Central memory CD8-positive, alpha-beta T cell (primary cell): Measurements from ENCODE around the gene PKD1.
"Not testable (repeated sequence)": the region's sequence is repeated elsewhere in the genome, so short reads cannot be mapped to it uniquely, and the experiment has no call there.

ENCODE experiments used
- ATAC-seq: fragments of 150-1000 bp; cut with Tn5 transposase; replicated peaks from 2 replicates; pipeline ENCODE4 v1.10.0; 2022; ENCODE audit warnings: mild to moderate bottlenecking, moderate FRiP score, moderate number of reproducible peaks; ENCODE audit not compliant: poor library complexity, severe bottlenecking; ENCODE audit errors: extremely low read depth
- DNase-seq, 2 donors: peaks; one replicate each; pipeline ENCODE4 v3.0.0; 2021; ENCODE audit warnings: low spot score in 2 of 2
- H3K27ac Mint-ChIP-seq: one replicate; pipeline ENCODE4 v1.8.0; 2022; ENCODE audit warnings: low read depth, mild to moderate bottlenecking, moderate library complexity, mixed read lengths
- H3K27me3 Mint-ChIP-seq: one replicate; pipeline ENCODE4 v1.8.0; 2022; ENCODE audit warnings: mixed read lengths
- H3K36me3 Mint-ChIP-seq: one replicate; pipeline ENCODE4 v1.8.0; 2022; ENCODE audit warnings: mild to moderate bottlenecking, moderate library complexity, mixed read lengths; ENCODE audit not compliant: insufficient read depth
- H3K4me1 Mint-ChIP-seq: one replicate; pipeline ENCODE4 v1.8.0; 2022; ENCODE audit warnings: mixed read lengths
- H3K4me3 Mint-ChIP-seq: one replicate; pipeline ENCODE4 v1.8.0; 2022; ENCODE audit warnings: mild to moderate bottlenecking, moderate library complexity, mixed read lengths
- H3K9me3 Mint-ChIP-seq: one replicate; pipeline ENCODE4 v1.8.0; 2022; ENCODE audit warnings: mixed read lengths

PKD1 gene

DNA sequence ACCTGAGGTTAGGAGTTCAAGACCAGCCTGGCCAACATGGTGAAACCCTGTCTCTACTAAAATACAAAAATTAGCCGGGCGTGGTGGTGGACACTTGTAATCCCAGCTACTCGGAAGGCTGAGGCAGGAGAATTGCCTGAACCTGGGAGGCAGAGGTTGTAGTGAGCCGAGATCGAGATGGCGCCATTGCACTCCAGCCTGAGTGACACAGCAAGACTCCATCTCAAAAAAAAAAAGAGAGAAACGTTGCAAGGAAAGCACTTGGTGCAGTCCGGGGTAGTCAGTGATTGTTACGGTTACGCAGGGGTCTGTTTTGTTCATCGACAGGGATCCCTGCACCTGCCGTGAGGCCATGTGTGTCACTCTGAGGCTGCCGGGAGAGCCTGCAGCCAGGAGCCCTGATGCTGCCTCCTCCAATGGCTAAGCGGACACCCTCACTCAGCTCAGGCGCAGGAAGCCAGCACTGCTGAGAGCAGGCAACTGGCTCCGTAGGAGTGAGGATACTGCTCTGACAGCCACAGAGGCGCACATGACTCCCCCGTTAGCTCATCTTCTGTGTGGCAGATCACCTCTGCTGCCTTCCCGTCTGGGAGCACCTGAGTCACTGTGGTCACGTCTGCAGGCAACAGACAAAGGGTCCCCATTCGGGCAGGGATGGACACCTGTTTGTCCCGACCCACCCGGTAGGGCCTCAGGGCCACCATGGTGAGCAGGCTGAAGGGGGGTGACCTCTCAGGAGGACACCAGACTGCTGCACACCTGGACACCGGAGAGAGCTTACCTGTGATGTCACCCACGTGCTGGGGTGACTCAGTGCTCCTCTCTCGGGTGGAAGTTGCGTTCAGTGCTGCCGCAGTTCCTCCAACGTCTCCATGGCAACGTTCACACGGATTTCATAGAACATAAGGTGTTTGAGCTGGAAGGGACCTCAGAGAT lies 7.5 kb upstream of the PKD1 start:
- peaks cover 8% of the 10 kb centered on the region for H3K36me3 Mint-ChIP-seq
- peaks cover 6% of the 10 kb centered on the region for H3K4me1 Mint-ChIP-seq
- ATAC-seq: no peak
- no peak overlapping the region for H3K4me3 Mint-ChIP-seq
- no peak for DNase-seq
- no peak overlapping the region for H3K27ac Mint-ChIP-seq
- H3K9me3 Mint-ChIP-seq: no peaks in the 10 kb centered on the region
- no peaks in the 10 kb centered on the region for H3K27me3 Mint-ChIP-seq

DNA sequence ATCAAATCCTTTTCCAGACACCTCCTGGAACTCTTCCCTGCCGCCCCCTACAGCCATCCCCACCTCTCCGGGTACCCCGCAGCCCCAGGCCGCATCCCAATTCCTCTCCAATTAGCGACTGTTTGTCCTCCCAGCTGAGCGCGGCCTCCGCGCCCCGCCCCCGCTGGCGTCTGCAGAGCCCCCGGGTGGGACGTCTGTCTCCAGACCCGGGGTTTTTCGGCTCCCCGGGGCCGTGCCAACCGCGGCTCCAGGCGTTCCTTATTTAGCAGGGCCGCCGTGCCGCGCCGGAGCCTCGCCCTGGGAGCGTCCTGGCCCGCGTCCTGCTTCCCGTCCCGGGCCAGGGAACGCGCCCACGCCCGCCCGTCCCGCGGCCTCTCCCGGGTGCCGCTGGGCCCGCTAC lies 627 bp downstream of the PKD1 start:
- not testable (repeated sequence) for H3K27me3 Mint-ChIP-seq, H3K9me3 Mint-ChIP-seq, H3K36me3 Mint-ChIP-seq, ATAC-seq, DNase-seq, H3K27ac Mint-ChIP-seq, H3K4me1 Mint-ChIP-seq
- peak overlapping the region; percentile 66 for H3K4me3 Mint-ChIP-seq

DNA sequence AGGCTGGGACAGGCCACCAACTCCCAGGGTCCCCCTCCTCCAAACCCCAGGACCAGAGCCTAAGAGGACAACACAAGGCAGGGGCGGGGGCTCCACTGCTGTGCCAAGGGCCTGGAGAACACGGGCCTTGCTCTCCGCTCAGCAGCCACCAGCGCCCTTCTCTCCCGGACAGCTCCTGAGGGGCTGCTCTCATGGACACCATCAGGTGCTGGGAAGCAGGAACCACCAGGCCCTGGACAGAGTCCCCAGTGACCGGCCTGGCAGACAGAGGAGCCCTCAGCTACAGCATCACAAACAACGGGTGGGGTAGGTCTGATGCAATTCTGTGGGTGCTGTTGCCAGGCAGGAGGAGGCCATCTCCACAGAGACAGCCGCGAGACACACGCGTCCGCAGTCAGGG lies 1.9 kb downstream of the PKD1 start:
- not testable (repeated sequence) for H3K4me1 Mint-ChIP-seq, DNase-seq, ATAC-seq, H3K27me3 Mint-ChIP-seq, H3K9me3 Mint-ChIP-seq, H3K4me3 Mint-ChIP-seq, H3K27ac Mint-ChIP-seq, H3K36me3 Mint-ChIP-seq

DNA sequence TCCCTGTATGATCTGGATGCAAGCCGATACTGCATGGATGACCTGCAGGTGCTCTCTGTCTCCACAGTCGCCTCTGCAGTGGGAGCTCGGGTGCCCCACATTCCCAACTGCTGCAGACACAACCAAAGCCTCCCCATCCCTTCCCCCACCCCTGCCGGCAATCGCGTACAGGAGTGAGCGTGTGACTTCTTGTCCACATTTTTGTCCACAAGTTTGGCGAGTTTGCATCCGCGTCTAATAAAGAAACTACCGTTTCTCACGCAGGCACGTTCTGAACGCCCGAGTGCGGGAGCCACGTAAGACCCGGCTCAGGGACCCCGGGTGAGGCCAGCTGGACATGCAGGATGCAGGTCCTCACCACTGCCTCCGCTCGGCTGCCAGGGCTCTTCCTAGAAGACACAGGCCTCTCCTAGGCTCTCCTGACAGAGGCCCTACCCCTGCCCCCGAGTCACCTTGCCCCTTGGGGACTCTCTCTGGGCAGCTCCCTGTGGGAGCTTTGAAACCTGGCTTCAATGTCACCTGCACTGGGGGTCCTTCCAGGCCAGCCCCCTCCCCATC lies 5.7 kb downstream of the PKD1 start:
- not testable (repeated sequence) for H3K27ac Mint-ChIP-seq, H3K4me3 Mint-ChIP-seq, H3K4me1 Mint-ChIP-seq, H3K9me3 Mint-ChIP-seq, H3K27me3 Mint-ChIP-seq, H3K36me3 Mint-ChIP-seq, DNase-seq, ATAC-seq

DNA sequence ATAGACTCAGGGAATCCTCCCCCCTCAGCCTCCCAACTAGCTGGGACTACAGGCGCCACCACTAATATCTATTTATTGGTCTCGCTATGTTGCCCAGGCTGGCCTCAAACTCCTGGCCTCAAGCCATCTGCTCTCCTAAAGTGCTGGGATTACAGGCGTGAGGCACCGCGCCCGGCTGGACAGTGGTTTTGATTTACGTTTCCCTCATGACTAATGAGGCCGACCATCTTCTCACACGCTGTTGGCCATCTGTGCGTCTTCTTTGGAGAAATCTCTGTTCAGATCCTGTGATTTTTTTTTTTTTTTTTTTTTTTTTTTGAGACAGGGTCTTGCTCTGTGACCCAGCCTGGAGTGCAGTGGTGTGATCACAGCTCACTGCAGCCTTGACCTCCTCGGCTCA lies 6.4 kb downstream of the PKD1 start:
- not testable (repeated sequence) for H3K27me3 Mint-ChIP-seq, H3K4me1 Mint-ChIP-seq, H3K9me3 Mint-ChIP-seq, H3K27ac Mint-ChIP-seq, H3K36me3 Mint-ChIP-seq, ATAC-seq, H3K4me3 Mint-ChIP-seq, DNase-seq

DNA sequence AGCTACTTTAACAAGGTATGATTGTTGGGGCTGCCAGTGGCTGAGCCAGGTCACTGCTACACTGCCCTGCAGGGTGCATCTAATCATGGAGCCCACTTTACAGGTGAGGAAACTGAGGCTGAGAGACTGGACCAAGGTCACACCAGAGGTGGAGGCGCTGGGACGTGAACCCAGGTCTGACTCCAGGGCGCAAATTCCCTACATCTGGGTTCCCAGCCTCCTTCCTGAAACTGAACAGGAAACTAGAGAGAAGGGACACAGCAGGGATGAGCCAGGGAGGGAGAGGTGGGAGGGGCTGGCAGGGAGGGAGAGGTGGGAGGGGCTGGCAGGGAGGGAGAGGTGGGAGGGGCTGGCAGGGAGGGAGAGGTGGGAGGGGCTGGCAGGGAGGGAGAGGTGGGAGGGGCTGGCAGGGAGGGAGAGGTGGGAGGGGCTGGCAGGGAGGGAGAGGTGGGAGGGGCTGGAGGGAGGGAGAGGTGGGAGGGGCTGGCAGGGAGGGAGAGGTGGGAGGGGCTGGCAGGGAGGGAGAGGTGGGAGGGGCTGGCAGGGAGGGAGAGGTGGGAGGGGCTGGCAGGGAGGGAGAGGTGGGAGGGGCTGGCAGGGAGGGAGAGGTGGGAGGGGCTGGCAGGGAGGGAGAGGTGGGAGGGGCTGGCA lies 7.9 kb downstream of the PKD1 start:
- DNase-seq, H3K4me1 Mint-ChIP-seq, H3K4me3 Mint-ChIP-seq, ATAC-seq, H3K9me3 Mint-ChIP-seq, H3K27me3 Mint-ChIP-seq, H3K36me3 Mint-ChIP-seq: not testable (repeated sequence)
- H3K27ac Mint-ChIP-seq: peak overlapping the region; percentile 38

DNA sequence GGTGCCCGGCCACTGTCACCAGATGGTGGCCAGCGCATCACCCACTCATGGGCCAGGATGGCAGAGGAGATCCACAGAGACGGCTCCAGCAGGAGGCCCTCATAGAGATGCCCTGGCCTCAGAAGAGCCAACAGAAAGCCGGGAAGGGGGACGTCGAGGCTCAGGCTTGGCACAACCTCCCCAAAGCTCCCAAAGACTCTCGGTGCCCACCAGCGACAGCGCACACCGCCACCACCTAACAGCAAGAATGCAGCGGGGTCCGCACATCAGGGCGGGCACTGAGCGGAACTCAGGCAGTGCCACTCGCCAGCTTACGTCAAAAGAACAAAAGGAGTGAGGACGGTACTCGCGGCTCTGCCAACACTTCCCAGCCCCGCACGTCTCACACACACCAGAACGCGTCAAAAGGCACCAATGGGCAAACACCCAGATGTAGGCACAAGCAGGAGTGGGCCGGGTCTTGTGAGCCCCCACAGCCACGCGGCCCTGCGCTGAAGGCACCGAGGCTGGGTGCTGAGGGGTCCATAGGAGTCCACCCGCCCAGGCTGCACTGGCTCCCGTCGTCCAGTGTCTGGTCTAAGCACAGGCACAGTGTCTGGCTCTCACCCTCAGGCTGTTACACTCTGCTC lies 8.7 kb downstream of the PKD1 start:
- not testable (repeated sequence) for H3K4me1 Mint-ChIP-seq, ATAC-seq, H3K9me3 Mint-ChIP-seq, H3K36me3 Mint-ChIP-seq, H3K27ac Mint-ChIP-seq, H3K27me3 Mint-ChIP-seq, DNase-seq
- peak overlapping the region; percentile 43 for H3K4me3 Mint-ChIP-seq

DNA sequence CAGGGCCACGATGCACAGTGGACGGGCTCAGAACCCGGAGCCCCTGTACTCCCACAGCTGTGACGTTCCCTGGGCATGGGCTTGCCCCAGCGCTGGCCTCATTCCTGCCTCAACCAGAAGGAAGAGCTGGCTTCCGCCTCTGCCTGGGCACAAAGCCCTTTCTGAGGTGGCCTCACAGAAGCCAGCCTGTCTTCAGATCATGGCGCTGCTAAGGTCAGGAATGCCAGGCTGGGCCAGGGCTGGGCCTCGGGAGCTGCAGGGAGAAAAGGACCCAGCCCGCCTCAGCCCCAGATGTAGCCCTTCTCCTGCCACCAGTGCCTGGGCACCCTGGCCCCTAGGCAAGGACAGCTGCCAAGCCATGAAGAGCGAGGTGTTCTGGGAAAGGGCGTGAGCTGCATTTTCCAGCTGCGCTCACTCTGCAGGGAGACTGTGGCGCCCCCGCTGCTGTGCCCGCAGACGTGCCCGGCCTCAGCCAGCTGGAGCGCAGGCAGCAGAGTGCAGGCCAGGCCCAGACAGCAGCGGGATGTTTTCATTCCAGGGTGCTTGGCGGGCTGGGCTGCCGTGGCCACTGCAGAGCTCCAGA lies 9.4 kb downstream of the PKD1 start:
- H3K27ac Mint-ChIP-seq: not testable (repeated sequence)

DNA sequence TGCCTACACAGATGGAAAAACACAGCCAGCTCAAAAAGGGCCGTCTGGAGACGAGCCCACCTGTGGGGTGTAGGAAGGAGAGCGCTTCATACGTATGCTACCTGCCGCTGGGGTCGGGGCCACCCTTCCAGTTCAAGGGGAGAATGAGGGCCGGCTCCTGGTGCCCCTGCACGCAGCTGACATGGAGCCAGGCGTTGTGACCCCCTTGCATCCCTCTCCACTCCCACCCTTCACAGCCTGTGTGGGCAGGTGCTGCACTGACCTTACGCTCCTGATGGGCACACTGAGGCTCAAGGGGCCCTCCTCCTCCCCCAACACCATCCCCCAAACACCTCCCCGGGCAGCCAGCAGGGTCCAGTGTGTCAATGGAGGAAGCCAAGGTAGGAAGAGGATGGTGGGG lies 10.1 kb downstream of the PKD1 start:
- not testable (repeated sequence) for H3K27ac Mint-ChIP-seq, H3K4me3 Mint-ChIP-seq, H3K27me3 Mint-ChIP-seq, H3K36me3 Mint-ChIP-seq, DNase-seq, H3K9me3 Mint-ChIP-seq, ATAC-seq
- peaks cover 13% of the 10 kb centered on the region for H3K4me1 Mint-ChIP-seq

More for the DNA sequence above, 9.4 kb downstream of the PKD1 start:
- not testable (repeated sequence) for H3K27me3 Mint-ChIP-seq, ATAC-seq, DNase-seq, H3K9me3 Mint-ChIP-seq, H3K36me3 Mint-ChIP-seq, H3K4me1 Mint-ChIP-seq, H3K4me3 Mint-ChIP-seq

DNA sequence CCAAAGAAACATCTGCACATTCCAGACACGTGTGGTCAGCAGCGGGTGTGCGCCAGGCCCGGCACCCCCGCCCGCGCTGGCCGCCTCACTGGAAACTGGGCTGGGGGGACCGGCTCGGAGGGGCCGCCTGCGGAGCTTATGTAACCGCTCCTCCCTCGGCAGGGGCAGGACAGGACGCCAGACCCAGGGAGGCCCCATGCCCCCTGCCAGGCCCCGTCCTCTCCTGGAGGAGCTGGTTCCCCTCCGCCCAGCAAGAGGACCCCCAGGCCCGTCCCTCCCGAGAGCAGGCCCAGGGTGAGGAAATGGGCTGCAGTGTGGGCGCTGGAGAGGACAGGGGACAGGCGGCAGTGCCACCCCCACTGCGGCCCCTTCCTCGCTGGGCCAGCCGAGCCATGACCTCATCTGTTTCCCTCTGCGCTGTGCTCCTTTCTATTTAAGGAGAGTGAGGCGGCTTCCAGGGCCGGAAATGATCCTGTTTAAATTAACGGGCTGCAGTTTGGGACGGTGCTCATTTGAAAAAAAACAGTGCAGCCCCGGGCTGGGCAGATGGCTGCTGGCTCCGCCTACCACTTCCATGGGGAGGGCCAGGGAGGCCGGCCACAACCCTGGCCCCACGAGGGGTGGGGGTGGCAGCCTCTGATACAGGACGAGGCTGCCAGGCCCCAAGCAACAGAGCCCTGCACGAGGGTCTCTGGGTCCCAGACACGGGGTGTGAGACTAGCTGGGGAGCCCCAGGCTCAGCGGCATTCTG lies 10.8 kb downstream of the PKD1 start:
- ATAC-seq, H3K36me3 Mint-ChIP-seq, H3K27ac Mint-ChIP-seq, DNase-seq, H3K27me3 Mint-ChIP-seq, H3K4me3 Mint-ChIP-seq, H3K9me3 Mint-ChIP-seq: not testable (repeated sequence)
- H3K4me1 Mint-ChIP-seq: peaks cover 19% of the 10 kb centered on the region

DNA sequence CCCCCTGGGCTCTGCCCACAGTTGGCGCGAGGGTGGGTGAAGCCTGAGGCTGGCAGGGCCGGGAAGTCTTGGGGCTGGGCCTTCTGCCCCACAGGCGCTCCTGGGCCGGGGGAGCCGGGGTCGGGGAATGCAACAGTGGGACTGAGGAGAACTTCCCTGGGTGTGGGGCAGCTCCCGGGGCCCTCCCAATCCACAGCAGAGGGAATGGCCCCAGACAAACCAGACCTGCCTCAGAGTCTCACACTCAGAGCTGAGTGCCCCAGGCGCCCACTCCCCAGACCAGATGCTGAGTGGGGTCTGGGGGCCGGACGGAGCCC lies 11.4 kb downstream of the PKD1 start:
- not testable (repeated sequence) for H3K27me3 Mint-ChIP-seq, H3K4me3 Mint-ChIP-seq, H3K36me3 Mint-ChIP-seq, H3K27ac Mint-ChIP-seq, DNase-seq, ATAC-seq, H3K9me3 Mint-ChIP-seq
- peaks cover 19% of the 10 kb centered on the region for H3K4me1 Mint-ChIP-seq
